CD4-positive, alpha-beta T cell (primary cell): ENCODE data around the gene REV3L. TPM values are rescaled to one million over a fixed set of nuclear protein-coding genes. Genes with fewer than 3 reads are reported as not detected.

ENCODE experiments used
- ATAC-seq: fragments of 200-7000 bp; cut with Tn5 transposase; one replicate; pipeline ENCODE4 v1.10.0; 2022; ENCODE audit warnings: mild to moderate bottlenecking; ENCODE audit not compliant: poor library complexity
- CTCF ChIA-PET: fragments of 350-600 bp; sonication (Branson Sonifier 250); formaldehyde crosslinking; loops from one replicate; lab custom pipeline; 2021; ENCODE audit warnings: antibody characterized with exemption, inconsistent platforms; lab: Charles Lee
- POLR2A ChIA-PET: fragments of 350-600 bp; sonication (Branson Sonifier 250); formaldehyde crosslinking; loops from one replicate; lab custom pipeline; 2021; ENCODE audit warnings: antibody characterized with exemption, inconsistent platforms; lab: Charles Lee
- DNase-seq, 14 experiments: peaks; one replicate each; pipeline ENCODE4 v3.0.0-alpha.2; 2013 to 2020; ENCODE audit warnings: mixed read lengths in 2 of 14
- H3K27ac ChIP-seq, 2 donors: one replicate each; pipeline versions ENCODE4 v1.5.1 to v1.7.0; 2013; ENCODE audit warnings: low read length in 2 of 2, low read depth in 1 of 2, mild to moderate bottlenecking in 1 of 2
- H3K27me3 ChIP-seq, 2 experiments: 1 replicate in 1 of 2; 2 replicates in 1 of 2; pipeline versions ENCODE4 v1.6.1 to v1.7.0; 2013; ENCODE audit warnings: low read length in 2 of 2, control low read depth in 1 of 2, mild to moderate bottlenecking in 1 of 2, moderate library complexity in 1 of 2; ENCODE audit not compliant: insufficient read depth in 2 of 2, control insufficient read depth in 1 of 2
- H3K36me3 ChIP-seq: one replicate; pipeline ENCODE4 v1.6.1; 2013; ENCODE audit warnings: low read length, control low read depth; ENCODE audit not compliant: insufficient read depth
- H3K4me1 ChIP-seq: one replicate; pipeline ENCODE4 v1.6.1; 2013; ENCODE audit warnings: low read length, control low read depth; ENCODE audit not compliant: insufficient read depth
- H3K4me3 ChIP-seq: one replicate; pipeline ENCODE4 v1.5.1; 2013; ENCODE audit warnings: mild to moderate bottlenecking, low read length, moderate library complexity
- H3K9me3 ChIP-seq, 2 experiments: 1 replicate in 1 of 2; 2 replicates in 1 of 2; pipeline versions ENCODE4 v1.6.1 to v1.7.0; 2013; ENCODE audit warnings: low read length in 2 of 2, mild to moderate bottlenecking in 2 of 2, control low read depth in 1 of 2, moderate library complexity in 1 of 2; ENCODE audit not compliant: control insufficient read depth in 1 of 2, insufficient read depth in 1 of 2
- H3K27ac Mint-ChIP-seq: one replicate; pipeline ENCODE4 v1.8.0; 2020; ENCODE audit warnings: mixed read lengths
- H3K27me3 Mint-ChIP-seq: one replicate; pipeline ENCODE4 v1.8.0; 2021; ENCODE audit warnings: mixed read lengths
- H3K36me3 Mint-ChIP-seq: one replicate; pipeline ENCODE4 v1.8.0; 2021; ENCODE audit warnings: low read depth, mixed read lengths
- H3K4me1 Mint-ChIP-seq: one replicate; pipeline ENCODE4 v1.8.0; 2021; ENCODE audit warnings: low read depth, mixed read lengths
- H3K4me3 Mint-ChIP-seq: one replicate; pipeline ENCODE4 v1.8.0; 2020; ENCODE audit warnings: mild to moderate bottlenecking, mixed read lengths
- H3K9me3 Mint-ChIP-seq: one replicate; pipeline ENCODE4 v1.8.0; 2020; ENCODE audit warnings: mixed read lengths
- CTCF ChIP-seq: fragments of 200-600 bp; IDR thresholded peaks from one replicate; pipeline ENCODE4 v1.8.0; 2022; ENCODE audit warnings: antibody characterized with exemption, mild to moderate bottlenecking
- intact Hi-C, 2 experiments: fragments of 100-400 bp; cut with DNase I in 1 of 2; cut with micrococcal nuclease in 1 of 2; formaldehyde crosslinking; loops; one replicate each; pipeline versions ENCODE4 v1.15.1 to v1.9.0; 2023 to 2025; cut with DNase I, micrococcal nuclease
- total RNA-seq, 174 experiments: library from RNA in 2 of 174; stranded (reverse) in 2 of 174; gene quantifications; one replicate each; pipeline ENCODE4 v1.2.3 and lab custom pipeline; 2021 to 2026

Gene REV3L
- total RNA-seq, 2 experiments from 2014 or later, result 17.0 to 20.6 TPM

- H3K9me3 ChIP-seq, result no peaks in the 10 kb centered on the region
- ChIA-PET CTCF (interaction anchor here (1.2 kb wide), 1 partner anchor 19 kb away, joined by 3 read pairs; no protein-coding TSS in a partner anchor), POLR2A (no interaction called here)
- peaks cover 39% of the 10 kb centered on the region for H3K4me1 Mint-ChIP-seq
- DNase-seq, result no peak
- peaks cover 2% of the 10 kb centered on the region for H3K36me3 ChIP-seq
- no peak overlapping the region for H3K4me3 ChIP-seq
- peaks cover 1% of the 10 kb centered on the region for H3K9me3 Mint-ChIP-seq
- intact Hi-C loops, result no loop called here
- H3K27me3 ChIP-seq, result no peaks in the 10 kb centered on the region
- H3K27me3 Mint-ChIP-seq, result no peaks in the 10 kb centered on the region
- no peak for TF ChIP-seq CTCF
- H3K4me1 ChIP-seq, result peaks cover 4% of the 10 kb centered on the region
- H3K4me3 Mint-ChIP-seq, result no peak overlapping the region
- H3K36me3 Mint-ChIP-seq, result peaks cover 38% of the 10 kb centered on the region
- no peak for ATAC-seq
- H3K27ac ChIP-seq, result no peak overlapping the region
- H3K27ac Mint-ChIP-seq, result no peak overlapping the region
Measured at GRCh38 chr6:111464184-111464583, 18.8 kb downstream of the REV3L start.

GRCh38 chr6:111462770-111463391, 20.1 kb downstream of the REV3L start:
- POLR2A ChIA-PET, result interaction anchor here (0.6 to 1.0 kb wide), 3 partner anchors 16 to 238 kb away, joined by 3 to 8 read pairs (median 4); no protein-coding TSS in a partner anchor

GRCh38 chr6:111461860-111462259, 21.2 kb downstream of the REV3L start:
- H3K27ac ChIP-seq, result no peak overlapping the region
- H3K4me3 Mint-ChIP-seq, result peak overlapping the region; percentile 79

More at GRCh38 chr6:111462770-111463391, 20.1 kb downstream of the REV3L start:
- CTCF ChIA-PET, result interaction anchor here (1.2 kb wide), 1 partner anchor 18 kb away, joined by 3 read pairs; no protein-coding TSS in a partner anchor
- peak in 2 of 14 experiments; percentile 9 to 18 for DNase-seq
- intact Hi-C loops, result no loop called here
- Histone ChIP-seq H3K4me1 (peaks cover 4% of the 10 kb centered on the region), H3K36me3 (peaks cover 8% of the 10 kb centered on the region), H3K27ac (no peak overlapping the region), H3K9me3 (no peaks in the 10 kb centered on the region), H3K4me3 (no peak overlapping the region), H3K27me3 (no peaks in the 10 kb centered on the region)
- Mint-ChIP-seq H3K36me3 (peaks cover 50% of the 10 kb centered on the region), H3K9me3 (peaks cover 10% of the 10 kb centered on the region), H3K27me3 (no peaks in the 10 kb centered on the region), H3K4me1 (peaks cover 46% of the 10 kb centered on the region), H3K27ac (peak overlapping the region; percentile 32), H3K4me3 (no peak overlapping the region)
- ATAC-seq, result no peak
- no peak for TF ChIP-seq CTCF

More at GRCh38 chr6:111461860-111462259, 21.2 kb downstream of the REV3L start:
- peak overlapping the region; percentile 16 for H3K4me3 ChIP-seq
- H3K27me3 Mint-ChIP-seq, result no peaks in the 10 kb centered on the region
- DNase-seq (peak in 3 of 14 experiments; percentile 17 to 51 (median 18)), ATAC-seq (peak; percentile 60)
- H3K9me3 ChIP-seq, result no peaks in the 10 kb centered on the region
- H3K36me3 Mint-ChIP-seq, result peaks cover 49% of the 10 kb centered on the region
- peak overlapping the region; percentile 63 for H3K27ac Mint-ChIP-seq
- H3K4me1 Mint-ChIP-seq, result peaks cover 51% of the 10 kb centered on the region
- H3K36me3 ChIP-seq, result peaks cover 6% of the 10 kb centered on the region
- ChIA-PET CTCF (interaction anchor here (1.5 to 1.8 kb wide), 2 partner anchors 11 to 17 kb away, joined by 6 to 7 read pairs; no protein-coding TSS in a partner anchor), POLR2A (interaction anchor here (0.7 kb wide), 1 partner anchor 21 kb away, joined by 5 read pairs; the partner anchor contains the start of gene REV3L)
- TF ChIP-seq CTCF, result no peak
- H3K9me3 Mint-ChIP-seq, result peaks cover 10% of the 10 kb centered on the region
- intact Hi-C loops, result no loop called here
- peaks cover 4% of the 10 kb centered on the region for H3K4me1 ChIP-seq
- no peaks in the 10 kb centered on the region for H3K27me3 ChIP-seq
